Lung (tissue), 12 donors: ENCODE measurements around the gene EFCAB5. TPM values are rescaled to one million over a fixed set of nuclear protein-coding genes. Genes with fewer than 3 reads are reported as not detected.
"Not testable (repeated sequence)": the region's sequence is repeated elsewhere in the genome, so short reads cannot be mapped to it uniquely, and the experiment has no call there.

Experiments
- ATAC-seq: fragments of 200-7000 bp; cut with Tn5 transposase; one replicate; pipeline ENCODE4 v1.9.1; 2020; ENCODE audit warnings: moderate number of reproducible peaks; ENCODE audit not compliant: insufficient read depth, low FRiP score
- DNase-seq, 3 donors: peaks; one replicate each; pipeline ENCODE4 v3.0.0-alpha.2; 2013 to 2017
- H3K27ac ChIP-seq, 2 donors: one replicate each; pipeline ENCODE4 v1.5.1; 2013; ENCODE audit warnings: mild to moderate bottlenecking in 2 of 2, moderate library complexity in 2 of 2, control low read depth in 1 of 2, inconsistent platforms in 1 of 2, low read depth in 1 of 2, low read length in 1 of 2
- H3K27me3 ChIP-seq, 3 donors: one replicate each; pipeline ENCODE4 v1.5.1; 2013; ENCODE audit warnings: low read length in 2 of 3; ENCODE audit not compliant: control insufficient read depth in 3 of 3, insufficient read depth in 3 of 3
- H3K36me3 ChIP-seq, 4 donors: one replicate each; pipeline ENCODE4 v1.5.1; 2013; ENCODE audit warnings: low read length in 4 of 4, mild to moderate bottlenecking in 1 of 4, moderate library complexity in 1 of 4; ENCODE audit not compliant: control insufficient read depth in 4 of 4, insufficient read depth in 4 of 4
- H3K4me1 ChIP-seq, 5 donors: one replicate each; pipeline ENCODE4 v1.5.1; 2013; ENCODE audit warnings: low read length in 5 of 5, mild to moderate bottlenecking in 2 of 5, moderate library complexity in 1 of 5; ENCODE audit not compliant: control insufficient read depth in 5 of 5, insufficient read depth in 5 of 5
- H3K4me3 ChIP-seq: one replicate; pipeline ENCODE4 v1.5.1; 2013; ENCODE audit warnings: mild to moderate bottlenecking, control low read depth, moderate library complexity
- H3K9ac ChIP-seq, 2 donors: one replicate each; pipeline ENCODE4 v1.5.1; 2013; ENCODE audit warnings: low read length in 2 of 2, control low read depth in 1 of 2; ENCODE audit not compliant: insufficient read depth in 1 of 2
- H3K9me3 ChIP-seq, 4 donors: one replicate each; pipeline ENCODE4 v1.5.1; 2013; ENCODE audit warnings: low read length in 3 of 4, mild to moderate bottlenecking in 1 of 4, moderate library complexity in 1 of 4; ENCODE audit not compliant: control insufficient read depth in 4 of 4, insufficient read depth in 3 of 4
- WGBS, 2 donors: extraction: QIAGEN DNeasy Blood & Tissue Kit; methylation state at CpG; one replicate each; pipeline ENCODE4 v1.1.7; 2013; 5-methylcytosine and 5-hydroxymethylcytosine counted together
- polyA plus RNA-seq, 2 donors: library from polyadenylated mRNA; stranded (reverse); fragments of 200-250 nt; gene quantifications; one replicate each; pipeline ENCODE4 v1.2.1, GENCODE V29; 2013
- total RNA-seq, 2 donors: library from RNA; depleted of rRNA in 1 of 2; stranded (reverse); fragments of >200 nt in 1 of 2; gene quantifications; one replicate each; pipeline ENCODE4 v1.2.1, GENCODE V29; 2014 to 2021
- TF ChIP-seq, protein P1 (sequence below): IDR thresholded peaks from 2 replicates; pipeline ENCODE4 v1.5.1; 2012; ENCODE audit warnings: mild to moderate bottlenecking; ENCODE audit errors: control extremely low read depth, extremely low read depth
- donor health status: control.
- donor health status: control.
- donor health status: Bipolar disorder and iron deficiency.
- donor health status: healthy.
- donor health status: DM: yes; HTN: yes; CAD: no.

The EFCAB5 gene
- total and polyA plus RNA-seq, 4 donors: 0.09 to 2.2 (median 0.42) TPM

DNA sequence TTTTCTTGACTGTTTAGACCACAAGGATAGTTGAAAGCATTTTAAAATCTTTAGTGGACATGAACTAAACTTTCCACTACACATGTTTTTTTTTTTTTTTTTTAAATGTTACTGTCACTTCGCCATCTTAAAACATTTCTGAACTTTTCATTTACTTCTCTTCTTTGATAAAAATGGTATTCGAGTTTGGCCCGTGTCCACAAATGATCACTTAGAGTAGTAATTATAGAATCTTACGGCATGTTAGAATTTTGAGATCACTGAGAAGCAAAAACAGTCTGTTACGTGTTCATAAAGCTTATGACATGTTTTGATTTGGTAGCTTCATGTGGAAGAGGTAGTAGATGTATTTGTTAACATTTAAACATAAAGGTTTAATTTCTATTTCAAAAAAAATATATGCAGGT lies 176.2 kb downstream of the EFCAB5 start:
- DNase-seq (peak; percentile 20 to 76 (median 72)), ATAC-seq (no peak)
- TF ChIP-seq, protein P1, sequence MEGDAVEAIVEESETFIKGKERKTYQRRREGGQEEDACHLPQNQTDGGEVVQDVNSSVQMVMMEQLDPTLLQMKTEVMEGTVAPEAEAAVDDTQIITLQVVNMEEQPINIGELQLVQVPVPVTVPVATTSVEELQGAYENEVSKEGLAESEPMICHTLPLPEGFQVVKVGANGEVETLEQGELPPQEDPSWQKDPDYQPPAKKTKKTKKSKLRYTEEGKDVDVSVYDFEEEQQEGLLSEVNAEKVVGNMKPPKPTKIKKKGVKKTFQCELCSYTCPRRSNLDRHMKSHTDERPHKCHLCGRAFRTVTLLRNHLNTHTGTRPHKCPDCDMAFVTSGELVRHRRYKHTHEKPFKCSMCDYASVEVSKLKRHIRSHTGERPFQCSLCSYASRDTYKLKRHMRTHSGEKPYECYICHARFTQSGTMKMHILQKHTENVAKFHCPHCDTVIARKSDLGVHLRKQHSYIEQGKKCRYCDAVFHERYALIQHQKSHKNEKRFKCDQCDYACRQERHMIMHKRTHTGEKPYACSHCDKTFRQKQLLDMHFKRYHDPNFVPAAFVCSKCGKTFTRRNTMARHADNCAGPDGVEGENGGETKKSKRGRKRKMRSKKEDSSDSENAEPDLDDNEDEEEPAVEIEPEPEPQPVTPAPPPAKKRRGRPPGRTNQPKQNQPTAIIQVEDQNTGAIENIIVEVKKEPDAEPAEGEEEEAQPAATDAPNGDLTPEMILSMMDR: no peak
- H3K9ac ChIP-seq: peak overlapping the region; percentile 100
- H3K4me3 ChIP-seq: no peak overlapping the region
- WGBS, 2 donors: 41 to 50% methylated on average over 5 of the region's 5 CpGs
- no peaks in the 10 kb centered on the region for H3K27me3 ChIP-seq
- peak overlapping the region in 1 of 2 donors; percentile 99 for H3K27ac ChIP-seq
- H3K36me3 ChIP-seq: peaks cover 0 to 3% (median 1%) of the 10 kb centered on the region in 4 donors
- no peaks in the 10 kb centered on the region for H3K9me3 ChIP-seq
- peaks cover 0 to 7% (median 0%) of the 10 kb centered on the region in 5 donors for H3K4me1 ChIP-seq

DNA sequence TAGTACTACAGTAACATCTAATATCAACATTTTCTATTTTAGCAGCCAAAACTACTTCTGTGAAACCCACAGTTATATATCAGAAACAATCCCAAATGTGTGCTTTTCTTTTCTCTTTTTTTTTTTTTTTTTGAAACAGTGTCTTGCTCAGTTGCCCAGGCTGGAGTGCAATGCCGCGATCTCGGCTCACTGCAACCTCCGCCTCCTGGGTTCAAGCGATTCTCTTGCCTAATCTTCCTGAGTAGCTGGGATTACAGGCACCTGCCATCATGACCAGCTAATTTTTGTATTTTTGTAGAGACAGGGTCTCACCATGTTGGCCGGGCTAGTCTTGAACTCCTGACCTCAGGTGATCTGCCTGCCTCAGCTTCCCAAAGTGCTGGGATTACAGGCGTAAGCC lies 177.2 kb downstream of the EFCAB5 start:
- ATAC-seq, H3K9ac ChIP-seq, H3K27me3 ChIP-seq, H3K4me3 ChIP-seq, H3K9me3 ChIP-seq, DNase-seq, H3K4me1 ChIP-seq, H3K36me3 ChIP-seq, H3K27ac ChIP-seq: not testable (repeated sequence)
- WGBS, 2 donors: 87 to 94% methylated on average over 7 of the region's 7 CpGs

DNA sequence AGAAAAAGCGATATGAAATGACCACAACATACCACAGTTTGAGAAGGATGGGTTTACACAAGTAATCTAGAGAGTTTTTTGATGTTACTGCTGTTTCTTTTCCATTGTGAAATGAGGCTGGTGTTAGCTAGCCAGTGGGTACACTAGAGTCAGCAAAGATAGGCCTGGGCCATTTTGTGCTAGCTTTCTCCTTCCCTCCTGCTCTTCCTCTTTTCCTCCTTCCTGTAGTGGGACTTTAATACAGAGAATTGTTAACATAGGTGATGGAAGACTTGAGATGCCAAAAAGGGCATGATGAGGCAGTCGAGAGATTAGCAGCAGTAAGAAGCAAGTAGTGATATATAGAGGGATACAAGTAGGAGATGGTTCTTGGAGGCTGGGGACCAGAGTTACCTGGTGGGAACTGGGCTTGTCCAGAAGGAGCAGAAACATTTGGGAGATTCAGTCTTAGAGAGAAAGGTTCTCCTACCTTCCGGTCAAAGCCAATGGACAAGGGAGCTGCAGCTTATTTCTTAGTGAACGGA lies 182.9 kb downstream of the EFCAB5 start:
- Histone ChIP-seq H3K27ac (no peak overlapping the region), H3K27me3 (no peaks in the 10 kb centered on the region), H3K9me3 (no peaks in the 10 kb centered on the region), H3K4me3 (no peak overlapping the region), H3K4me1 (no peaks in the 10 kb centered on the region), H3K36me3 (peaks cover 4 to 9% (median 7%) of the 10 kb centered on the region in 4 donors), H3K9ac (no peak overlapping the region)
- TF ChIP-seq, protein P1: no peak
- 96 to 97% methylated on average over 4 of the region's 4 CpGs for WGBS, 2 donors
- DNase-seq: no peak
- no peak for ATAC-seq

DNA sequence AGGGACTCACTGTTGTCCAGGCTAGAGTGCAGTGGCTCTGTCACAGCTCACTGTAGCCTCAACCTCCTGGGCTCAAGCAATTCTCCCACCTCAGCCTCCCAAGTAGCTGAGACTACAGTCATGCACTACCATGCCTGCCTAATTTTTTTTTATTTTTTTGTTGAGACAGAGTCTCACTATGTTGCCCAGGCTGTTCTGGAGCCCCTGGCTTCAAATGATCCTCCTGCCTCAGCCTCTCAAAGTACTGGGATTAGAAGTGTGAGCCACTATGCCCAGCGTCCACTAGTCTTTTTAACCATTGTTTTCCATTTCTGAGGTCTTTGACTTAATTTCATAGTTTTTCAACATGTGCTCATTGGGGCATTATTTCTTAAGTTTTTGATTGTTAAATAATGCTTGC lies 188.7 kb downstream of the EFCAB5 start:
- Histone ChIP-seq H3K27me3 (no peaks in the 10 kb centered on the region), H3K27ac (no peak overlapping the region), H3K9me3 (no peaks in the 10 kb centered on the region), H3K36me3 (peaks cover 4 to 12% (median 11%) of the 10 kb centered on the region in 4 donors), H3K4me1 (peaks cover 0 to 2% (median 0%) of the 10 kb centered on the region in 5 donors), H3K4me3 (no peak overlapping the region), H3K9ac (no peak overlapping the region)
- DNase-seq (no peak), ATAC-seq (no peak)
- TF ChIP-seq, protein P1: no peak
- WGBS, 2 donors: 87 to 93% methylated on average over 1 of the region's 1 CpG
